Ovary (tissue), 9 donors: ENCODE data around the gene ACTR1A. TPM values are rescaled to one million over a fixed set of nuclear protein-coding genes. Genes with fewer than 3 reads are reported as not detected.

Experiments
- DNase-seq, 5 donors: peaks; one replicate each; pipeline ENCODE4 v3.0.0-alpha.2; 2019 to 2020
- H3K27ac ChIP-seq, 2 donors: fragments of 200-600 bp; one replicate each; pipeline versions ENCODE4 v1.5.1 to v1.8.0; 2019 to 2022
- H3K27me3 ChIP-seq: fragments of 200-600 bp; one replicate; pipeline ENCODE4 v1.8.0; 2022
- H3K36me3 ChIP-seq: fragments of 200-600 bp; sonication (generic); one replicate; pipeline ENCODE4 v1.5.1; 2019
- H3K4me1 ChIP-seq: one replicate; pipeline ENCODE4 v1.8.1; 2013; ENCODE audit warnings: mild to moderate bottlenecking, moderate library complexity; ENCODE audit not compliant: insufficient read depth
- H3K4me3 ChIP-seq: fragments of 200-600 bp; sonication (generic); one replicate; pipeline ENCODE4 v1.5.1; 2017
- H3K9me3 ChIP-seq, 2 donors: fragments of 200-600 bp in 1 of 2; sonication (generic) in 1 of 2; one replicate each; pipeline versions ENCODE4 v1.5.1 to v1.8.1; 2013 to 2019; ENCODE audit warnings: mild to moderate bottlenecking in 1 of 2, moderate library complexity in 1 of 2
- EP300 ChIP-seq: sonication (generic); formaldehyde crosslinking; IDR thresholded peaks from one replicate; pipeline ENCODE4 v1.6.1; 2017; ENCODE audit warnings: antibody characterized with exemption
- POLR2A ChIP-seq: fragments of 450-650 bp; IDR thresholded peaks from one replicate; pipeline ENCODE4 v1.6.1; 2017; ENCODE audit warnings: antibody characterized with exemption, mild to moderate bottlenecking, moderate library complexity
- WGBS, 3 donors: extraction: QIAGEN DNeasy Blood & Tissue Kit in 1 of 3; methylation state at CpG; one replicate each; pipeline versions ENCODE4 v1.1.5 to v1.1.7; 2013 to 2017; 5-methylcytosine and 5-hydroxymethylcytosine counted together
- intact Hi-C, 4 donors: fragments of 100-400 bp; cut with DNase I; formaldehyde crosslinking; loops; one replicate each; pipeline versions ENCODE4 v1.11.0 to v1.15.1; 2022 to 2023
- polyA plus RNA-seq, 2 donors: library from polyadenylated mRNA; stranded (reverse); fragments of 200-250 nt in 1 of 2; fragments of 350-450 nt in 1 of 2; fragmentation: Illumina TruSeq in 1 of 2; extraction: RNeasy Lipid Tissue Mini Kit (QIAGEN cat#74804) in 1 of 2; gene quantifications; one replicate each; pipeline ENCODE4 v1.2.3, GENCODE V29; 2013 to 2014
- total RNA-seq, 7 donors: library from RNA; depleted of rRNA in 2 of 7; stranded (reverse); fragments of >200 nt in 2 of 7; fragmentation: NEBNext Ultra II Directional in 3 of 7; extraction: Animal tissue kit (Norgen Biotek cat#: 25700) in 3 of 7; gene quantifications; one replicate each; pipeline versions ENCODE4 v1.1.0 to v1.2.4, GENCODE V29; 2016 to 2023
- TF ChIP-seq, protein P1 (sequence below), 3 donors: fragments of 450-650 bp in 2 of 3; fragments of 200-600 bp in 1 of 3; IDR thresholded peaks; one replicate each; pipeline versions ENCODE4 v1.5.1 to v1.8.0; 2016 to 2022; ENCODE audit warnings: antibody characterized with exemption in 3 of 3, mild to moderate bottlenecking in 1 of 3
- donor health status: DM: no; HTN: no; CAD: no; lungs with moderate emphysema.
- donor health status: DM: no; HTN: no; CAD: no.
- donor health status: Bipolar disorder and iron deficiency.
- donor health status: DM: yes; HTN: yes; CAD: no.
- donor health status: DM: no; HTN: no; CAD: no.
- donor health status: DM: yes; HTN: yes; CAD: no.

Gene ACTR1A
- total and polyA plus RNA-seq, 9 donors = 38.0 to 83.6 (median 60.1) TPM

DNA sequence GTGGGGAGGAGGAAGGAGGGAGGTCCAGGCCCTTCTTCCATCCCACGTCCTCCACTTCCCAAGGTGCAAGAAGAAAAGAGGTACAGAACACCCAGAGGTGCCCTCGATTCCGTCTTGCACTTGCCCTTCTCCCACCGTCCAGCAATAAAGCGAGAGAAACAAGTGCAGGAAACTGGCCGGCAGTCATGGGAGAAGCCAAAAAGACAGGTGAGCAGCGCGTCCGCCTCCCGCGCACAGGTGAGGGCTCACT is 52.5 kb downstream of the ACTR1A start:
- WGBS, 3 donors = 0 to 1% (median 0%) methylated on average over 11 of the region's 11 CpGs

DNA sequence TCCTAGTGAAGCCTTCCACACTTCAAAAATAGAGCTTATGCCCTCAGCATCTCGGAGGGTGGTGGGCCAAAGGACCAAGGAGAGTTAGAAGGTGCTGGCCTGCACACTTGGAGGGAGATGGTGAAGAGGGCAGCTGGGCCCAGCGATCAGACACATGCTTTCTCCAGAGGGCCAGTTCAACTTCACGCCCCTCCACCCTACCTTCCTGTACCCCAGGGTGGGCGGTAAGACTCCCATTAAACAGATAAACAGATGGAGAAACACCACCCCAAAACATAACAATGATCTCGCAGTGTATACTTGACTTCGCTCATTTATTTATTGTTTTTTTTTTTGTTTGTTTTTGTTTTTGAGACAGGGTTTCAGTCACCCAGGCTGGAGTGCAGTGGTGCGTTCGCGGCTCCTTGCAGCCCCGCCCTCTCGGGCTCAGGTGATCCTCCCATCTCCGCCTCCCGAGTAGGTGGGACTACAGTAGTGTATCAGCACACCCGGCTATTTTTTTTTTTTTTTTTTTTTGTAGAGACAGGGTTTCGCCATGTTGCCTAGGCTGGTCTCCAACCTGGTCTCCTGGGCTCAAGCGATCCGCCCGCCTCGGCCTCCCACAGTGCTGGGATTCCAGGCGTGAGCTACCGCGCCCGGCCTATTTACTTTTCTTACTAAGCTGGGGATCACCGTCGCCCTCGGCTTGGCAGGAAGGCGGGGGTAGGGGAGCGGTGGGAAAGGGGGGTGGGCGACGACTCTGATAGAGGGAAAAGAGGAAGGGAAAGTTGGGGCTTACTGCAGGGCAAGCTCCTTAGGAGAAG is 53.0 kb downstream of the ACTR1A start:
- WGBS, 3 donors = 5 to 7% (median 6%) methylated on average over 30 of the region's 30 CpGs
- peak overlapping the region; percentile 47 to 92 for H3K27ac ChIP-seq
- peak; percentile 68 to 78 (median 75) for DNase-seq

More for the DNA sequence above, 52.5 kb downstream of the ACTR1A start:
- Histone ChIP-seq H3K36me3 (no peaks in the 10 kb centered on the region), H3K4me1 (peaks cover 2% of the 10 kb centered on the region), H3K4me3 (peak overlapping the region; percentile 74), H3K27ac (peak overlapping the region; percentile 47 to 92), H3K27me3 (no peaks in the 10 kb centered on the region), H3K9me3 (no peaks in the 10 kb centered on the region)
- intact Hi-C loops = no loop called here
- TF ChIP-seq EP300 = no peak
- TF ChIP-seq, protein P1, sequence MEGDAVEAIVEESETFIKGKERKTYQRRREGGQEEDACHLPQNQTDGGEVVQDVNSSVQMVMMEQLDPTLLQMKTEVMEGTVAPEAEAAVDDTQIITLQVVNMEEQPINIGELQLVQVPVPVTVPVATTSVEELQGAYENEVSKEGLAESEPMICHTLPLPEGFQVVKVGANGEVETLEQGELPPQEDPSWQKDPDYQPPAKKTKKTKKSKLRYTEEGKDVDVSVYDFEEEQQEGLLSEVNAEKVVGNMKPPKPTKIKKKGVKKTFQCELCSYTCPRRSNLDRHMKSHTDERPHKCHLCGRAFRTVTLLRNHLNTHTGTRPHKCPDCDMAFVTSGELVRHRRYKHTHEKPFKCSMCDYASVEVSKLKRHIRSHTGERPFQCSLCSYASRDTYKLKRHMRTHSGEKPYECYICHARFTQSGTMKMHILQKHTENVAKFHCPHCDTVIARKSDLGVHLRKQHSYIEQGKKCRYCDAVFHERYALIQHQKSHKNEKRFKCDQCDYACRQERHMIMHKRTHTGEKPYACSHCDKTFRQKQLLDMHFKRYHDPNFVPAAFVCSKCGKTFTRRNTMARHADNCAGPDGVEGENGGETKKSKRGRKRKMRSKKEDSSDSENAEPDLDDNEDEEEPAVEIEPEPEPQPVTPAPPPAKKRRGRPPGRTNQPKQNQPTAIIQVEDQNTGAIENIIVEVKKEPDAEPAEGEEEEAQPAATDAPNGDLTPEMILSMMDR (IDR thresholded peaks at IDR 0.05) = no peak
- TF ChIP-seq POLR2A = no peak
- no peak for DNase-seq

DNA sequence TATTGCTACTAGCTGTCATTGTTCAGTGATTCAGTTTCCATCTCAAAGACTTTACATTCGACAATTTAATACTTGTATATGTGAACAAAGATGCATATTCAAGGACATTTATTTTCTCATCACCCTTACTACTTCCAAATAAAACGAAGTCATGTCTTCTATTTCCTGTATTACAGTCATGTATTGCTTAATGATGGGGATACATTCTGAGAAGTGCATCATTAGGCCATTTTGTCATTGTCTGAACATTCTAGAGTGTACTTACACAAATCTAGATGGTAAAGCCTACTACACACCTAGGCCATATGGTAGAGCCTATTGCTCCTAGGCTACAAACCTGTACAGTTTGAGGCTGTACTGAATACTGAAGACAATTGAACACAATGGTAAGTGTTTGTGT is 57.7 kb downstream of the ACTR1A start:
- intact Hi-C loops = no loop called here
- DNase-seq = no peak
- TF ChIP-seq POLR2A (no peak), EP300 (no peak)
- TF ChIP-seq, protein P1 (IDR thresholded peaks at IDR 0.05) = no peak
- H3K4me3 ChIP-seq = no peak overlapping the region
- no peaks in the 10 kb centered on the region for H3K36me3 ChIP-seq
- no peaks in the 10 kb centered on the region for H3K27me3 ChIP-seq
- H3K4me1 ChIP-seq = no peaks in the 10 kb centered on the region
- H3K9me3 ChIP-seq = no peaks in the 10 kb centered on the region
- H3K27ac ChIP-seq = no peak overlapping the region
- WGBS, 3 donors = 83 to 88% (median 86%) methylated on average over 2 of the region's 2 CpGs

More for the DNA sequence above, 53.0 kb downstream of the ACTR1A start:
- no peaks in the 10 kb centered on the region for H3K36me3 ChIP-seq
- TF ChIP-seq POLR2A (no peak), EP300 (no peak)
- TF ChIP-seq, protein P1 (IDR thresholded peaks at IDR 0.05) = no peak
- H3K9me3 ChIP-seq = no peaks in the 10 kb centered on the region
- H3K4me3 ChIP-seq = peak overlapping the region; percentile 74
- no peaks in the 10 kb centered on the region for H3K27me3 ChIP-seq
- peaks cover 2% of the 10 kb centered on the region for H3K4me1 ChIP-seq
- intact Hi-C loops = no loop called here

DNA sequence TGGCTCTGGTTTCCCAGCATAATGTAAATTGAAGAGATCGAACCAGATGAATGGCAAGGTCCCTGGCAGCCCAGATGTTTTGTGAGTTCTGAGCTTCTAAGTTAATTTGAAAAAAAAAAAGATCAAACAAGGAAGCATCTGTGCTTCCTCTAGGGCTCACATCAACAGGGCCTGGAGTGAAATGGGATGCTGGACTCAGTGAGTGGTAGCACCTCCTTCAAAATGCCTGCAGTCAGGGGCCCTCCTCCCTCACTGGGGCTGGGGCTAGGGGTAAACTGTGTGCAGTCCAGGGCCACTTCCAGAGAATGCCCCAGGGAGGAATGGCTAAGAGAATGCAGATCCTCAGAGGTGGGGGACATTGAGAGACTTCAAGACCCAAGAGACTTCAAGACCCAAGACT is 64.1 kb downstream of the ACTR1A start:
- 74 to 85% (median 82%) methylated on average over 1 of the region's 1 CpG for WGBS, 3 donors

More for the DNA sequence above, 64.1 kb downstream of the ACTR1A start:
- peaks cover 8% of the 10 kb centered on the region for H3K4me1 ChIP-seq
- H3K4me3 ChIP-seq = no peak overlapping the region
- no peak for DNase-seq
- H3K36me3 ChIP-seq = no peaks in the 10 kb centered on the region
- no peak for TF ChIP-seq EP300
- TF ChIP-seq POLR2A = no peak
- TF ChIP-seq, protein P1 (IDR thresholded peaks at IDR 0.05) = no peak
- H3K9me3 ChIP-seq = no peaks in the 10 kb centered on the region
- intact Hi-C loops = no loop called here
- no peaks in the 10 kb centered on the region for H3K27me3 ChIP-seq
- no peak overlapping the region for H3K27ac ChIP-seq
